Loucy (cell line): ENCODE results near the gene SLC11A1.

Experiments used
- H2AFZ ChIP-seq: fragments of 200-600 bp; sonication (generic); 2 replicates; pipeline ENCODE4 v1.6.0; 2016; ENCODE audit warnings: antibody characterized with exemption, mild to moderate bottlenecking, low read length, moderate library complexity
- H3F3A ChIP-seq: fragments of 200-600 bp; 2 replicates; pipeline ENCODE4 v1.6.0; 2016; ENCODE audit warnings: antibody characterized with exemption, low read depth, mild to moderate bottlenecking
- H3K27me3 ChIP-seq: fragments of 200-600 bp; sonication (generic); 2 replicates; pipeline ENCODE4 v1.6.1; 2014; ENCODE audit warnings: low read length, mild to moderate bottlenecking; ENCODE audit not compliant: insufficient read depth, poor library complexity, severe bottlenecking
- H3K36me3 ChIP-seq: fragments of 200-600 bp; sonication (generic); 2 replicates; pipeline ENCODE4 v1.6.1; 2016; ENCODE audit warnings: low read length; ENCODE audit not compliant: insufficient read depth
- H3K4me1 ChIP-seq: fragments of 200-600 bp; sonication (generic); 2 replicates; pipeline ENCODE4 v1.5.1; 2014; ENCODE audit warnings: low read length, mild to moderate bottlenecking; ENCODE audit not compliant: insufficient read depth, poor library complexity, severe bottlenecking
- H3K4me2 ChIP-seq: fragments of 200-600 bp; sonication (generic); 2 replicates; pipeline ENCODE4 v1.6.0; 2014; ENCODE audit warnings: antibody characterized with exemption, low read length, low read depth, mild to moderate bottlenecking; ENCODE audit not compliant: poor library complexity, severe bottlenecking
- H3K4me3 ChIP-seq: fragments of 200-600 bp; sonication (generic); 2 replicates; pipeline ENCODE4 v1.5.1; 2014; ENCODE audit warnings: low read length, mild to moderate bottlenecking, mixed read lengths; ENCODE audit not compliant: poor library complexity, severe bottlenecking
- H3K79me2 ChIP-seq: fragments of 200-600 bp; sonication (generic); 2 replicates; pipeline ENCODE4 v1.6.1; 2014; ENCODE audit warnings: low read length; ENCODE audit not compliant: insufficient read depth
- H3K9ac ChIP-seq: fragments of 200-600 bp; sonication (generic); 2 replicates; pipeline ENCODE4 v1.6.0; 2014; ENCODE audit warnings: mild to moderate bottlenecking, low read depth, low read length, moderate library complexity; ENCODE audit not compliant: poor library complexity, severe bottlenecking
- H3K9me2 ChIP-seq: fragments of 200-600 bp; sonication (generic); replicated peaks from 2 replicates; pipeline ENCODE4 v1.6.1; 2016; ENCODE audit warnings: low read depth, low read length, mixed read lengths
- H3K9me3 ChIP-seq: fragments of 200-600 bp; sonication (generic); 2 replicates; pipeline ENCODE4 v1.6.1; 2014; ENCODE audit warnings: mild to moderate bottlenecking, antibody characterized with exemption, low read length, low read depth; ENCODE audit not compliant: insufficient read depth
- H4K20me1 ChIP-seq: fragments of 200-600 bp; sonication (generic); 2 replicates; pipeline ENCODE4 v1.6.0; 2014; ENCODE audit warnings: antibody characterized with exemption, low read length, mild to moderate bottlenecking; ENCODE audit not compliant: insufficient read depth, poor library complexity, severe bottlenecking
- EZH2phosphoT487 ChIP-seq: fragments of 200-600 bp; IDR thresholded peaks from 2 replicates; pipeline ENCODE4 v1.6.1; 2018; ENCODE audit warnings: antibody characterized with exemption, mild to moderate bottlenecking, moderate library complexity, borderline replicate concordance
- TF ChIP-seq, protein P1 (sequence below): fragments of 200-600 bp; sonication (generic); conservative IDR thresholded peaks from 2 replicates; pipeline ENCODE4 v1.5.1; 2014; ENCODE audit warnings: mild to moderate bottlenecking, antibody characterized with exemption, low read length

Gene SLC11A1

DNA sequence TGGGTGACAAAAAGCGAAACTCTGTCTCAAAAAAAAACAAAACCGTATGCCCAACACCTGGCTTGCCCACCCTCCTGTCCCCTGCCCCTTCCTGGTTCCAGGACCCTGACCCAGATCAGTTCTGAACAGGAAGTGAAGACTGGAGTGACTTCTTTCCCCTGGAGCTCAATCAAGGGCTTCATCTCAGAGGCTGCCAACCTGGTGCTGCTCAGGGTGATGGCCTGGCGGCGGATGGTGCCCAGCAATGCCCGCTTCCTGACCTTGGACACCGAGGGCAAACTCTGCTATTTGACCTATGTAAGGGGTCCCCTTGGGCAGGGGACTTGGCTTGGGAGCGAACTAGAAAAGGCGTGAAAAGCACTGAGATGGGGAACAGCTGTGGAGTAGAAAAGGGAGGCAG is 19.5 kb upstream of the SLC11A1 start:
- Histone ChIP-seq H3K4me3 (no peak overlapping the region), H3K79me2 (no peaks in the 10 kb centered on the region), H3K4me1 (no peaks in the 10 kb centered on the region), H3K36me3 (no peaks in the 10 kb centered on the region), H3K9me3 (no peaks in the 10 kb centered on the region), H3F3A (no peaks in the 10 kb centered on the region), H4K20me1 (no peaks in the 10 kb centered on the region), H2AFZ (no peak overlapping the region; the same call in 1 of the 2 replicates), H3K9me2 (no peaks in the 10 kb centered on the region), H3K9ac (no peak overlapping the region), H3K4me2 (no peak overlapping the region), H3K27me3 (no peaks in the 10 kb centered on the region)
- TF ChIP-seq, protein P1, sequence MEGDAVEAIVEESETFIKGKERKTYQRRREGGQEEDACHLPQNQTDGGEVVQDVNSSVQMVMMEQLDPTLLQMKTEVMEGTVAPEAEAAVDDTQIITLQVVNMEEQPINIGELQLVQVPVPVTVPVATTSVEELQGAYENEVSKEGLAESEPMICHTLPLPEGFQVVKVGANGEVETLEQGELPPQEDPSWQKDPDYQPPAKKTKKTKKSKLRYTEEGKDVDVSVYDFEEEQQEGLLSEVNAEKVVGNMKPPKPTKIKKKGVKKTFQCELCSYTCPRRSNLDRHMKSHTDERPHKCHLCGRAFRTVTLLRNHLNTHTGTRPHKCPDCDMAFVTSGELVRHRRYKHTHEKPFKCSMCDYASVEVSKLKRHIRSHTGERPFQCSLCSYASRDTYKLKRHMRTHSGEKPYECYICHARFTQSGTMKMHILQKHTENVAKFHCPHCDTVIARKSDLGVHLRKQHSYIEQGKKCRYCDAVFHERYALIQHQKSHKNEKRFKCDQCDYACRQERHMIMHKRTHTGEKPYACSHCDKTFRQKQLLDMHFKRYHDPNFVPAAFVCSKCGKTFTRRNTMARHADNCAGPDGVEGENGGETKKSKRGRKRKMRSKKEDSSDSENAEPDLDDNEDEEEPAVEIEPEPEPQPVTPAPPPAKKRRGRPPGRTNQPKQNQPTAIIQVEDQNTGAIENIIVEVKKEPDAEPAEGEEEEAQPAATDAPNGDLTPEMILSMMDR, result no peak
- no peak for TF ChIP-seq EZH2phosphoT487

DNA sequence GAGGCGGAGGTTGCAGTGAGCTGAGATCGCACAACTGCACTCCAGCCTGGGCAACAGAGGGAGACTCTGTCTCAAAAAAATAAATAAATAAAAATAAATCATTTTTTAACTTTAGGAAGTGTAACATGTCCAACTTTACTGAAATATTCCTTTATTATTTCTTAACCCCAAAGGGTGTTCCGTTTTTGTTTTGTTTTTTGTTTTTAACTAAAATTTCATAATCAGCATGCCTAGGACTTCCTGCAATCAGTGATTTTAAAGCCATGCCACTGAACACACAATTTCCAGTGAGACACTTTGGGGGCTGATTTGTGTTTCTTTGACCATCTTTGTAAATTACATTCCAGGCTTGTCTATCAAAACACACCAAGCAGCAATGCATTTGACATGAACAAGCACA is 18.3 kb upstream of the SLC11A1 start:
- Histone ChIP-seq H3K79me2 (no peaks in the 10 kb centered on the region), H3K9me2 (no peaks in the 10 kb centered on the region), H3K9me3 (no peaks in the 10 kb centered on the region), H3K27me3 (no peaks in the 10 kb centered on the region), H3K4me3 (no peak overlapping the region), H3K4me2 (no peak overlapping the region), H3K4me1 (no peaks in the 10 kb centered on the region), H3K9ac (no peak overlapping the region), H2AFZ (no peak overlapping the region), H3K36me3 (no peaks in the 10 kb centered on the region), H3F3A (no peaks in the 10 kb centered on the region), H4K20me1 (no peaks in the 10 kb centered on the region)
- TF ChIP-seq, protein P1, result no peak
- no peak for TF ChIP-seq EZH2phosphoT487

DNA sequence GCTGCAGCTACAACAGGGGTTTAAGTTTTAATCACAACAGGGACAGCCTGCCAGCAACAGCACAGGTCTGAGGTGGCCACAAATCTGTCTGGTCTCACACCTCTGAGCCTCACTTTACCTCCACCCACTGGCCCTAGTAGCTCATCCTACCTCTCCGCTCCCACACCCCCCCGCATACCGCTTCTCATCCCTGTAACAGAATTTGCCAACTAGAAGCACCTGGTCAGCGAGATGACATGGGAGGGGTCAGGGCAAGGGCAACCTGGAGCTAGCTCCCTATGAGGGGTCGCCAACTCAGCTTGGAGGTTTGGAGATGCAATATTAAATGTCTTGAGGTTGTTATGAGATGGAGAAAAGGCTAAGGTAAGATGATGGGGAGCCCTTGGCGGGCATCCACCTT is 17.9 kb upstream of the SLC11A1 start:
- Histone ChIP-seq H3K4me1 (no peaks in the 10 kb centered on the region), H3K9me2 (no peaks in the 10 kb centered on the region), H3K9me3 (no peaks in the 10 kb centered on the region), H3K79me2 (no peaks in the 10 kb centered on the region), H3K36me3 (no peaks in the 10 kb centered on the region), H3K27me3 (no peaks in the 10 kb centered on the region), H2AFZ (no peak overlapping the region), H3K4me3 (no peak overlapping the region), H3K9ac (no peak overlapping the region), H3K4me2 (no peak overlapping the region), H4K20me1 (no peaks in the 10 kb centered on the region), H3F3A (no peaks in the 10 kb centered on the region)
- TF ChIP-seq, protein P1, result no peak
- TF ChIP-seq EZH2phosphoT487, result no peak
